GM23338 (cell line): ENCODE measurements around the gene HMGCL. TPM values are rescaled to one million over a fixed set of nuclear protein-coding genes. Genes with fewer than 3 reads are reported as not detected.
A peak's percentile ranks its signal among the peaks of the same experiment; 100 is the strongest.

Experiments
- ATAC-seq: fragments of 200-7000 bp; cut with Tn5 transposase; 3 replicates; pipeline ENCODE4 v1.9.1; 2020
- DNase-seq: peaks from one replicate; pipeline ENCODE4 v3.0.0-alpha.2; 2015; ENCODE audit warnings: low spot score
- H2AFZ ChIP-seq: fragments of 200-600 bp; sonication (generic); 2 replicates; pipeline ENCODE4 v1.8.0; 2016; ENCODE audit warnings: antibody characterized with exemption, mild to moderate bottlenecking, moderate library complexity
- H3F3A ChIP-seq: fragments of 200-600 bp; sonication (generic); replicated peaks from 2 replicates; pipeline ENCODE4 v1.8.0; 2017; ENCODE audit warnings: antibody characterized with exemption, mixed run types, low read depth
- H3K27ac ChIP-seq: fragments of 200-600 bp; sonication (generic); 2 replicates; pipeline ENCODE4 v1.6.1; 2016; ENCODE audit warnings: low read depth
- H3K27me3 ChIP-seq: fragments of 200-600 bp; sonication (generic); 2 replicates; pipeline ENCODE4 v1.8.0; 2016; ENCODE audit warnings: mild to moderate bottlenecking, mixed run types, moderate library complexity; ENCODE audit not compliant: insufficient read depth
- H3K36me3 ChIP-seq: fragments of 200-600 bp; sonication (generic); 2 replicates; pipeline ENCODE4 v1.8.0; 2016; ENCODE audit warnings: mild to moderate bottlenecking; ENCODE audit not compliant: insufficient read depth
- H3K4me1 ChIP-seq: fragments of 200-600 bp; sonication (generic); 2 replicates; pipeline ENCODE4 v1.8.0; 2016; ENCODE audit warnings: mild to moderate bottlenecking, moderate library complexity; ENCODE audit not compliant: insufficient read depth
- H3K4me2 ChIP-seq: fragments of 200-600 bp; sonication (generic); 2 replicates; pipeline ENCODE4 v1.7.1; 2017; ENCODE audit warnings: mixed run types
- H3K4me3 ChIP-seq: fragments of 200-600 bp; sonication (generic); 2 replicates; pipeline ENCODE4 v1.6.1; 2016; ENCODE audit warnings: mixed run types
- H3K79me2 ChIP-seq: fragments of 200-600 bp; sonication (generic); replicated peaks from 2 replicates; pipeline ENCODE4 v1.8.0; 2017; ENCODE audit warnings: mild to moderate bottlenecking; ENCODE audit not compliant: insufficient read depth
- H3K9me2 ChIP-seq: fragments of 200-600 bp; sonication (generic); 2 replicates; pipeline ENCODE4 v1.8.0; 2017; ENCODE audit not compliant: insufficient read depth
- H4K20me1 ChIP-seq: fragments of 200-600 bp; sonication (generic); replicated peaks from 2 replicates; pipeline ENCODE4 v1.8.0; 2017; ENCODE audit warnings: mild to moderate bottlenecking; ENCODE audit not compliant: insufficient read depth
- H3K27ac Mint-ChIP-seq: 2 replicates; pipeline ENCODE4 v1.8.0; 2020; ENCODE audit warnings: inconsistent platforms, mild to moderate bottlenecking, moderate library complexity, mixed read lengths
- H3K27me3 Mint-ChIP-seq: 3 replicates; pipeline ENCODE4 v1.8.0; 2022; ENCODE audit warnings: low read depth, mild to moderate bottlenecking, moderate library complexity, mixed read lengths, inconsistent platforms; ENCODE audit not compliant: insufficient read depth, poor library complexity
- H3K36me3 Mint-ChIP-seq: 3 replicates; pipeline ENCODE4 v1.8.0; 2021; ENCODE audit warnings: low read depth, mild to moderate bottlenecking, inconsistent platforms, moderate library complexity, mixed read lengths
- H3K4me1 Mint-ChIP-seq: 3 replicates; pipeline ENCODE4 v1.8.0; 2020; ENCODE audit warnings: mild to moderate bottlenecking, inconsistent platforms, mixed read lengths
- H3K4me3 Mint-ChIP-seq: 3 replicates; pipeline ENCODE4 v1.8.0; 2021; ENCODE audit warnings: moderate library complexity, mild to moderate bottlenecking, inconsistent platforms, mixed read lengths
- H3K9me3 Mint-ChIP-seq: 3 replicates; pipeline ENCODE4 v1.8.0; 2020; ENCODE audit warnings: moderate library complexity, mild to moderate bottlenecking, inconsistent platforms, mixed read lengths
- EZH2 ChIP-seq: fragments of 200-600 bp; sonication (generic); IDR thresholded peaks from one replicate; pipeline ENCODE4 v1.8.0; 2017; ENCODE audit warnings: antibody characterized with exemption, mild to moderate bottlenecking, low read depth; ENCODE audit not compliant: unreplicated experiment
- EZH2phosphoT487 ChIP-seq: fragments of 200-600 bp; sonication (generic); IDR thresholded peaks from one replicate; pipeline ENCODE4 v1.8.1; 2018; ENCODE audit warnings: antibody characterized with exemption; ENCODE audit not compliant: unreplicated experiment
- JUNB ChIP-seq: IDR thresholded peaks from one replicate; pipeline ENCODE4 v1.6.1; 2016; ENCODE audit warnings: antibody characterized with exemption; ENCODE audit not compliant: unreplicated experiment
- POLR2AphosphoS5 ChIP-seq: IDR thresholded peaks from 2 replicates; pipeline ENCODE4 v1.6.1; 2016; ENCODE audit warnings: antibody characterized with exemption, low read depth
- STAT1 ChIP-seq: IDR thresholded peaks from one replicate; pipeline ENCODE4 v1.6.1; 2016; ENCODE audit warnings: antibody characterized with exemption; ENCODE audit not compliant: unreplicated experiment
- ZNF331 ChIP-seq: fragments of 250-450 bp; sonication (Bioruptor Pico); IDR thresholded peaks from 2 replicates; pipeline ENCODE4 v1.5.0; 2020; ENCODE audit warnings: low read depth, mild to moderate bottlenecking, moderate library complexity
- polyA plus RNA-seq: library from polyadenylated mRNA; unstranded; fragments of >200 nt; fragmentation: Nextera tagmentation; extraction: Ambion mirVana; gene quantifications from 2 replicates; pipeline ENCODE4 v1.2.1, GENCODE V29; 2016
- total RNA-seq: library from RNA; depleted of rRNA; stranded (reverse); fragments of >200 nt; shearing (Covaris generic); gene quantifications from 2 replicates; pipeline ENCODE4 v1.2.3, GENCODE V29; 2014
- TF ChIP-seq, protein P1 (sequence below): IDR thresholded peaks from one replicate; pipeline ENCODE4 v1.6.1; 2018; ENCODE audit warnings: antibody characterized with exemption; ENCODE audit not compliant: unreplicated experiment
- TF ChIP-seq, protein P2 (sequence below), 2 experiments: fragments of 200-600 bp in 1 of 2; sonication (generic) in 1 of 2; conservative IDR thresholded peaks; 2 replicates each; pipeline versions ENCODE4 v1.5.1 to v1.6.1; 2016 to 2017; ENCODE audit warnings: antibody characterized with exemption in 2 of 2, low read depth in 2 of 2, mild to moderate bottlenecking in 2 of 2, moderate library complexity in 1 of 2
- TF ChIP-seq, protein P3 (sequence below): IDR thresholded peaks from 2 replicates; pipeline ENCODE4 v1.6.1; 2016; ENCODE audit warnings: antibody characterized with exemption

Gene HMGCL
- total and polyA plus RNA-seq, 2 experiments from 2014 or later = 11.6 to 13.7 TPM

DNA sequence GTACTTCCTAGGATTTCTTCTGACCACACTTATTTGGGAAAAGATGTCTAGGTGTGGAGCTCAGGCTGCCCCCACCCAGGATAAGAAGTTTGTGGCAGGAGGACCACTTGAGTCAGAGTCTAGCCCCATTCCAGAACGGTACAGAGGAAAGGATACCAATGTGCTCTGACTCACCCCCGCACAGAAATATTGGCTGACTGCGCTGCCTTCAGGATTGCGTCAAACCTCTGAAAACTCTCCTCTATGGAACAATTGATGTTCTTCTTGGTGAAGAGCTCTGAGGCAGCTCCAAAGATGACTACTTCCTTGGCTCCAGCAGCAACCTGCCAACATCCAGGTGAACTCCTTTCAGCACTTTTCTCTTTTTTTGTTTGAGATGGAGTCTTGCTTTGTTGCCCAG, 11.2 kb downstream of the HMGCL start (continued):
- TF ChIP-seq, protein P1, sequence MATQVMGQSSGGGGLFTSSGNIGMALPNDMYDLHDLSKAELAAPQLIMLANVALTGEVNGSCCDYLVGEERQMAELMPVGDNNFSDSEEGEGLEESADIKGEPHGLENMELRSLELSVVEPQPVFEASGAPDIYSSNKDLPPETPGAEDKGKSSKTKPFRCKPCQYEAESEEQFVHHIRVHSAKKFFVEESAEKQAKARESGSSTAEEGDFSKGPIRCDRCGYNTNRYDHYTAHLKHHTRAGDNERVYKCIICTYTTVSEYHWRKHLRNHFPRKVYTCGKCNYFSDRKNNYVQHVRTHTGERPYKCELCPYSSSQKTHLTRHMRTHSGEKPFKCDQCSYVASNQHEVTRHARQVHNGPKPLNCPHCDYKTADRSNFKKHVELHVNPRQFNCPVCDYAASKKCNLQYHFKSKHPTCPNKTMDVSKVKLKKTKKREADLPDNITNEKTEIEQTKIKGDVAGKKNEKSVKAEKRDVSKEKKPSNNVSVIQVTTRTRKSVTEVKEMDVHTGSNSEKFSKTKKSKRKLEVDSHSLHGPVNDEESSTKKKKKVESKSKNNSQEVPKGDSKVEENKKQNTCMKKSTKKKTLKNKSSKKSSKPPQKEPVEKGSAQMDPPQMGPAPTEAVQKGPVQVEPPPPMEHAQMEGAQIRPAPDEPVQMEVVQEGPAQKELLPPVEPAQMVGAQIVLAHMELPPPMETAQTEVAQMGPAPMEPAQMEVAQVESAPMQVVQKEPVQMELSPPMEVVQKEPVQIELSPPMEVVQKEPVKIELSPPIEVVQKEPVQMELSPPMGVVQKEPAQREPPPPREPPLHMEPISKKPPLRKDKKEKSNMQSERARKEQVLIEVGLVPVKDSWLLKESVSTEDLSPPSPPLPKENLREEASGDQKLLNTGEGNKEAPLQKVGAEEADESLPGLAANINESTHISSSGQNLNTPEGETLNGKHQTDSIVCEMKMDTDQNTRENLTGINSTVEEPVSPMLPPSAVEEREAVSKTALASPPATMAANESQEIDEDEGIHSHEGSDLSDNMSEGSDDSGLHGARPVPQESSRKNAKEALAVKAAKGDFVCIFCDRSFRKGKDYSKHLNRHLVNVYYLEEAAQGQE = no peak
- TF ChIP-seq STAT1 = no peak
- TF ChIP-seq ZNF331 = no peak
- TF ChIP-seq, protein P2, sequence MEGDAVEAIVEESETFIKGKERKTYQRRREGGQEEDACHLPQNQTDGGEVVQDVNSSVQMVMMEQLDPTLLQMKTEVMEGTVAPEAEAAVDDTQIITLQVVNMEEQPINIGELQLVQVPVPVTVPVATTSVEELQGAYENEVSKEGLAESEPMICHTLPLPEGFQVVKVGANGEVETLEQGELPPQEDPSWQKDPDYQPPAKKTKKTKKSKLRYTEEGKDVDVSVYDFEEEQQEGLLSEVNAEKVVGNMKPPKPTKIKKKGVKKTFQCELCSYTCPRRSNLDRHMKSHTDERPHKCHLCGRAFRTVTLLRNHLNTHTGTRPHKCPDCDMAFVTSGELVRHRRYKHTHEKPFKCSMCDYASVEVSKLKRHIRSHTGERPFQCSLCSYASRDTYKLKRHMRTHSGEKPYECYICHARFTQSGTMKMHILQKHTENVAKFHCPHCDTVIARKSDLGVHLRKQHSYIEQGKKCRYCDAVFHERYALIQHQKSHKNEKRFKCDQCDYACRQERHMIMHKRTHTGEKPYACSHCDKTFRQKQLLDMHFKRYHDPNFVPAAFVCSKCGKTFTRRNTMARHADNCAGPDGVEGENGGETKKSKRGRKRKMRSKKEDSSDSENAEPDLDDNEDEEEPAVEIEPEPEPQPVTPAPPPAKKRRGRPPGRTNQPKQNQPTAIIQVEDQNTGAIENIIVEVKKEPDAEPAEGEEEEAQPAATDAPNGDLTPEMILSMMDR (conservative IDR thresholded peaks at IDR 0.05; ENCODE audit: low read depth in 2 of 2) = no peak
- TF ChIP-seq EZH2phosphoT487 = no peak
- TF ChIP-seq, protein P3, sequence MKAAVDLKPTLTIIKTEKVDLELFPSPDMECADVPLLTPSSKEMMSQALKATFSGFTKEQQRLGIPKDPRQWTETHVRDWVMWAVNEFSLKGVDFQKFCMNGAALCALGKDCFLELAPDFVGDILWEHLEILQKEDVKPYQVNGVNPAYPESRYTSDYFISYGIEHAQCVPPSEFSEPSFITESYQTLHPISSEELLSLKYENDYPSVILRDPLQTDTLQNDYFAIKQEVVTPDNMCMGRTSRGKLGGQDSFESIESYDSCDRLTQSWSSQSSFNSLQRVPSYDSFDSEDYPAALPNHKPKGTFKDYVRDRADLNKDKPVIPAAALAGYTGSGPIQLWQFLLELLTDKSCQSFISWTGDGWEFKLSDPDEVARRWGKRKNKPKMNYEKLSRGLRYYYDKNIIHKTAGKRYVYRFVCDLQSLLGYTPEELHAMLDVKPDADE = no peak
- no peak for TF ChIP-seq EZH2
- TF ChIP-seq POLR2AphosphoS5 = no peak
- TF ChIP-seq JUNB = no peak

DNA sequence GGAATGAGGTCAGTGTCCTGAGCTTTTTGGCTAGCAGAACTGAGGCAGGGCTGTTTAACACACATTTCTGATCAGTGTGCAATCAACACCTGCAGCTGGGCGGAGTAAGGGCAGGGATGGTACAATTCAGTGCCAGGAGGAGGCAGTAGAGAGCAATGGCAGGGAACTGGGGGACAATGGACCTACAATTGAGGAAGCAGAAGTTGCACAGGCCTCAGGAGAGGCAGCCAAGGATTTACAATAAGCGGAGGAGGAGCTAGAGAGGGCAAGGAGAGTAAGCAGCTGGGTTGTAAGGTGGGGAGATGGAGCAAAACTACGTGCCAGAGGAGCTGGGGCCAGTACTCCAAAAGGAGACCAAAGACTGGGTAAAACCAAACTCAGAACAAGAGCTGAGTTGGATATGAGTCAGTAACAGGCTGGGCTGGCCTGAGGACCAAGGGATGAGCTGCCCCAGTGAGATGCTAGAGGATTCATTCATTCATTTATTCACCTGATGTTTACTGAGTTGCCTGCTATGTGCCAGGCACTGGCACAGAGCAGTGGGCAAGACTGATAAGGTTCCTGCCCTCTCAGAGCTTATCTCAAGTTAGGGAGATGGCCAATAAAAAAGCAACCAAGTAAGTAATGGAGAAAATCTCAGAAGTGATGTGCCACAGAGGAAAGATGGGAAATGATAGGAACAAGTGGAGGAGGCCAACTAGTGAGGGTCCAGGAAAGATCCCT, 14.2 kb downstream of the HMGCL start:
- Mint-ChIP-seq H3K4me3 (no peak overlapping the region), H3K36me3 (no peaks in the 10 kb centered on the region), H3K27ac (no peak overlapping the region), H3K9me3 (no peaks in the 10 kb centered on the region; the same call in 2 of the 3 replicates), H3K27me3 (peaks cover 8% of the 10 kb centered on the region), H3K4me1 (peaks cover 11% of the 10 kb centered on the region; the same call in 2 of the 3 replicates)
- Histone ChIP-seq H4K20me1 (no peaks in the 10 kb centered on the region), H3K4me1 (no peaks in the 10 kb centered on the region), H3K4me3 (no peak overlapping the region), H3K9me2 (no peaks in the 10 kb centered on the region), H3K4me2 (no peak overlapping the region), H3K36me3 (no peaks in the 10 kb centered on the region), H3K27ac (no peak overlapping the region), H2AFZ (peak overlapping the region; percentile 60; the same call in 1 of the 2 replicates), H3K27me3 (no peaks in the 10 kb centered on the region), H3F3A (0 out of 2 replicates have a peak, but pooled peaks cover 3% of the 10 kb centered on the region), H3K79me2 (no peaks in the 10 kb centered on the region)
- TF ChIP-seq, protein P1 = no peak
- TF ChIP-seq, protein P2 (conservative IDR thresholded peaks at IDR 0.05; ENCODE audit: low read depth in 2 of 2) = peak; percentile 85 to 95
- peak; percentile 93 for ATAC-seq
- peak; percentile 86 for DNase-seq
